Dendritic cell treated with granulocyte-macrophage colony-stimulating factor and Interleukin-4, amounts not matched to agents 40 ng/mL and 50 ng/mL, for 4 days (primary cell): Measurements from ENCODE around the gene NAXE.
"Not testable (repeated sequence)": the region's sequence is repeated elsewhere in the genome, so short reads cannot be mapped to it uniquely, and the experiment has no call there.

ENCODE experiments used
- H3K27ac Mint-ChIP-seq: one replicate; pipeline ENCODE4 v1.8.0; 2022; ENCODE audit warnings: mild to moderate bottlenecking, mixed read lengths
- H3K27me3 Mint-ChIP-seq: one replicate; pipeline ENCODE4 v1.8.0; 2022; ENCODE audit warnings: mild to moderate bottlenecking, mixed read lengths
- H3K36me3 Mint-ChIP-seq: one replicate; pipeline ENCODE4 v1.8.0; 2022; ENCODE audit warnings: low read depth, mixed read lengths
- H3K4me1 Mint-ChIP-seq: one replicate; pipeline ENCODE4 v1.8.0; 2022; ENCODE audit warnings: low read depth, mixed read lengths
- H3K4me3 Mint-ChIP-seq: one replicate; pipeline ENCODE4 v1.8.0; 2022; ENCODE audit warnings: mild to moderate bottlenecking, moderate library complexity, mixed read lengths
- H3K9me3 Mint-ChIP-seq: one replicate; pipeline ENCODE4 v1.8.0; 2022; ENCODE audit warnings: mixed read lengths
- intact Hi-C: fragments of 100-400 bp; cut with micrococcal nuclease; formaldehyde crosslinking; loops from one replicate; pipeline ENCODE4 v1.15.0; 2022

The NAXE gene

DNA sequence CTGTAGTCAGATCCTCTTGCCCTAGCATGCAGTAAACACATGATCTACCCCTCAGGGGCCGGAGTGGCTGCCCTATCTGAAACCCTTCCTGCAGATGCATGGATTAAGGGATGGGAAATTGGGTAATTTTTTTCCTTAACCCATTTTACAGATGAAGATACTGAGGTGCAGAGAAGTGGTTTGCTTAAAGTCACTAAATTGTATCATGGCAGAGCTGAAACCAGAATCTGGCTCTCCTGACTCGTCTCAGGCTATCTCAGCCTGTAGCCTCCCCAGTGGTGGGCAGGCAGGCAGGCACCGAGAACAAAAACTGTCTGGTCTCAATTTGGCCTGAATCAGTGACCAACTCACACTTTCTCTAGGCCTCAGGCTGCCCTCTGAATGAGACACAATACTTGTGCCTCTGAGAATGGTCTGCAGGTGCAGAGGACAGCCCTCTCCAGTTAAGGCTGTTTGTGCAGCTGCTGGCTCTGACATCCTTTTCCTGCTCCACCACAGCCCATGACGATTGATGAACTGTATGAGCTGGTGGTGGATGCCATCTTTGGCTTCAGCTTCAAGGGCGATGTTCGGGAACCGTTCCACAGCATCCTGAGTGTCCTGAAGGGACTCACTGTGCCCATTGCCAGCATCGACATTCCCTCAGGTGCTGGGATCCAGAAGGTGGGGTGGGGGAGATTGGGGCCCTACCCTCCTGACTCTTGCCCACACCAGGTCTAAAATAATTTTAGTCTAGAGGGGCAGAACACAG, 1.5 kb downstream of the NAXE start:
- peaks cover 9% of the 10 kb centered on the region for H3K4me1 Mint-ChIP-seq
- H3K36me3 Mint-ChIP-seq = peaks cover 38% of the 10 kb centered on the region
- H3K27ac Mint-ChIP-seq = no peak overlapping the region
- intact Hi-C loops = no loop called here
- H3K27me3 Mint-ChIP-seq = no peaks in the 10 kb centered on the region
- H3K9me3 Mint-ChIP-seq = no peaks in the 10 kb centered on the region
- peak overlapping the region; percentile 80 for H3K4me3 Mint-ChIP-seq

DNA sequence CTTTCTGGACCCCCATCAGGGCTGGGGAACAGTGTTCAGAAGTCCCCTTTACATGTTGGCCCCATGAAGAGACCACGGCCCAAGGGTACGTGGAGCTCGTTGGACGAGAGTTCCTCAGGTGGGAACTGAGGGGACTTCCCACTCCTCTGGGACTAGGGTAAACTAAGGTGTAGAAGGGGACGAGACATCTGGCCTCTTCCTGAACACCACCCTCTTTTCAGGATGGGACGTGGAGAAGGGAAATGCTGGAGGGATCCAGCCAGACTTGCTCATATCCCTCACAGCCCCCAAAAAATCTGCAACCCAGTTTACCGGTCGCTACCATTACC, 2.0 kb downstream of the NAXE start:
- intact Hi-C loops = no loop called here
- Mint-ChIP-seq H3K9me3 (no peaks in the 10 kb centered on the region), H3K4me3 (no peak overlapping the region), H3K27ac (no peak overlapping the region), H3K27me3 (no peaks in the 10 kb centered on the region), H3K36me3 (peaks cover 44% of the 10 kb centered on the region), H3K4me1 (peaks cover 14% of the 10 kb centered on the region)

DNA sequence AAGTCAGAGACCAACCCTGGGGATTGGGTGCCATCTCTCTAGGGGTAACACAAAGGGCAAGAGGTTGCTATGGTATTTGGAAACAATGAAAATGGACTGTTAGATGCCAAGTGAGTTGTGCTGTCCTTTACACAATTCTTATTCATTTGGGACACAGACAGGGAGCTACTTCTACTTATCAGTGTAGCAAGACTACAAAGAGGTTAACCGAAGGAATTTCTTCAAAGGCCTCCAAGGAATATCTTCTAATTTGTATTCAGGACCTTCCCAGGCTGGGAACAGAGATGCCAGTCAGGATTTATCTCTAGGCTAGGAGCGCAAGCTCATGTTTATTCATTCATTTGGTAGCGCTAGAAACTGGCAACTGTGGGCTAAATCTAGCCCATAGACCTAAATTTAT, 2.6 kb downstream of the NAXE start:
- Mint-ChIP-seq H3K36me3 (peaks cover 47% of the 10 kb centered on the region), H3K27ac (no peak overlapping the region)

DNA sequence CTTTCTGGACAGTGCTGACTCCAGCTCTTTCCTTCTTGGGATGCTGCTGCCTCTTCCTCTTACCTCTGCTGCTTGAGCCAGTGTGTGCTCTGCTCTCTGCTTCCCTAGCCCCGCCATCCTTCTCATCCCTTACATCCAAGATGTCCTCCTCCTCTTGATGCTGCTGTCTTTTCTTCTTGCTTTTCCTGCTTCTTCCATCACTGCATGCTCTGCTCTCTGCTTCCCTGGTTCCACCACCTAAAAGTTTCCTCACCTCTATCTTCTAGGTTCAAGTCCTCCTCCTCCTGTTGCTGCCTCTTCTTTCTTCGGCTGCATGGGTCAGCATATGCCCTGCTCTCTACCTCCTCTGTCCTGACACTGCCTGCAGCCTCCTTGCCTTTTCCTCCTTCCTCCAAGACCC, 3.4 kb downstream of the NAXE start:
- Mint-ChIP-seq H3K27me3 (no peaks in the 10 kb centered on the region), H3K27ac (no peak overlapping the region), H3K36me3 (peaks cover 47% of the 10 kb centered on the region), H3K4me1 (peaks cover 17% of the 10 kb centered on the region), H3K4me3 (no peak overlapping the region), H3K9me3 (no peaks in the 10 kb centered on the region)
- intact Hi-C loops = no loop called here

More for the DNA sequence above, 2.6 kb downstream of the NAXE start:
- Mint-ChIP-seq H3K27me3 (no peaks in the 10 kb centered on the region), H3K9me3 (no peaks in the 10 kb centered on the region), H3K4me3 (no peak overlapping the region), H3K4me1 (peaks cover 17% of the 10 kb centered on the region)
- intact Hi-C loops = no loop called here

DNA sequence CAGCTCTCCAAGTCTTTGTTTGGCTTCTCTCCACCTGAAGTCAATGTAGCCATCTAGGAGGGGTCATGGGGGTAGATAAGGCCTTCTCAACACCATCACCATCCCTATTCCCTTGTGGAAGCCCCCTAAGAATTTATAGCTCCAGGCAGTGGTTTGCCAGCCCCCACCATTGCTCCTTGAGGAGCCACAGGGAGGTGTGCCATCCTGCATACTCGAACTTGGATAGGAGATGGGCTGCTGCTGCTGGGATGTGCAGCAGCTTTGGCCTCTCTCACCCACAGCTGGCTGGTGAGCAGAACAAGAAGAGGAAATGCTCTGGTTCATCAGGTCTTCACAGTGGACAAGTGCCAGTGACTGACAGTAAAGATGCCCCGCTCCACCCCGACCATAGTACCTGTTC, 4.8 kb downstream of the NAXE start:
- Mint-ChIP-seq H3K27me3 (no peaks in the 10 kb centered on the region), H3K4me1 (peaks cover 23% of the 10 kb centered on the region), H3K27ac (no peak overlapping the region), H3K36me3 (peaks cover 53% of the 10 kb centered on the region), H3K9me3 (no peaks in the 10 kb centered on the region), H3K4me3 (no peak overlapping the region)
- intact Hi-C loops = no loop called here

DNA sequence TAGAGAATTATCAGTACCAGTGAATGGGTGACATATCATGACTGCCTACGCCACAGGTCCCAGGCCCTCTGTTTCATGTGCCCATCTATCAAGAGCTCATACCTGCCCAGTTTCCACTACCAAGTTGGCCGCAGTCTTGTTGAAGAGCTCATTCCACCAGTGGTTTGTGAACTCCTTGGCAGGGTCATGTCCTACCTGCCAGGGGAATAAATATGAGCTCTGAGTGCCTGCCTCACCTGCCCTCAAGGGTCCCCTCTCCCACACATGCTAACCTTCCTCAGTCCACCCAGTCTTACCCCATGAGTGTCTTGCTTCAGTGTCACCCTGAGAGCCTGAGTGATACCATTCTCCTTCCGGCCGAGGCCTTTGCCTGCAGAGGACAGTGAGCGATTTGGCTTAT, 6.5 kb downstream of the NAXE start:
- H3K27me3 Mint-ChIP-seq = no peaks in the 10 kb centered on the region
- H3K9me3 Mint-ChIP-seq = no peaks in the 10 kb centered on the region
- H3K36me3 Mint-ChIP-seq = peaks cover 54% of the 10 kb centered on the region
- H3K27ac Mint-ChIP-seq = no peak overlapping the region
- H3K4me3 Mint-ChIP-seq = no peak overlapping the region
- peaks cover 23% of the 10 kb centered on the region for H3K4me1 Mint-ChIP-seq
- intact Hi-C loops = no loop called here

DNA sequence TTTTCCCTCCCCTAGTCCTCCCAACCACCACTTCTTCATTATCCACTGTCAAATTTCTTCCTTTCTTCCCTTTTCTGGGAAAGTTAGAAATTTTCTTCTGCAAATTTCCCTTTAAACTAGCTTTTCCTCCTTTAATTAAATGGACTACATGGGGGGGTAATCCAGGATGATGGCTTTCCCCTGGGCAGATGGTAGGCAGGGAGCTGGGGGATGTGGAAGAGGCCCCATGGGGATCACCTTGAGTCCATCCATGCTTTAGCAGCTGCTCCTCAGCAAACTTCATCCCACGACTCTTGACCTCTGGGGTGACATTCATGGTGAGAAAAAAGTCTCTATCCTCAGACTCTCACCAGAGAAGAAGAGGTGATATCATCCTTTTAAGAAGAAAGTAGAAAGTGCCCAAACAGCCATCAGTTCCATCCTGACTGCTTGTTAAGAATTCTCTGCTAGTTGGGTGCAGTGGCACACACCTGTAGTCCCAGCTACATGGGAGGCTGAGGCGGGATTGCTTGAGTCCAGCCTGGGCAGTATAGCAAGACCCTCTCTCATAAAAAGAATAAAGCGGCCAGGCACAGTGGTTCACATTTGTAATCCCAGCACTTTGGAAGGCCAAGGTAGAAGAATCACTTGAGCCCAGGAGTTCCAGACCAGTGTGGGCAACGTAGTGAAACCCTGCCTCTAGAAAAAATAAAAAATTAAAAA, 7.3 kb downstream of the NAXE start:
- Mint-ChIP-seq H3K27ac (no peak overlapping the region), H3K4me3 (no peak overlapping the region), H3K4me1 (peaks cover 23% of the 10 kb centered on the region), H3K27me3 (no peaks in the 10 kb centered on the region), H3K36me3 (peaks cover 54% of the 10 kb centered on the region), H3K9me3 (no peaks in the 10 kb centered on the region)
- intact Hi-C loops = no loop called here

DNA sequence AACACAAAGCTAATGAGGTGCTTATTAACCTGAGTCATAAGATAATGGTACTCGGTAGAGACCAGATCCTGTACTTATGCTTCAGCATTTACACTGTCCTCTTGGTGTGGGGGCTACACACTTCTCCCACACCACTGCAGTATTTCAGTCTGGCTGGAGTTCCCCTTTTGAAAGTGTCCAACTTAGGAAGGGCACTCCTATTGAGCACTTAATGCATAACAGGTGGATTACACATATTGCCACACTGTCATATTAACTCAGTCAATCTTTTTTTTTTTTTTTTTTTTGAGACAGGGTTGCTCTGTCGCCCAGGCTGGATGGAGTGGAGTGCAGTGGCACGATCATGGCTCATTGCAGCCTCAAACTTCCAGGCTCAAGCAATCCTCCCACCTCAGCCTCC, 8.2 kb downstream of the NAXE start:
- H3K4me3 Mint-ChIP-seq = no peak overlapping the region
- peaks cover 49% of the 10 kb centered on the region for H3K36me3 Mint-ChIP-seq
- H3K27me3 Mint-ChIP-seq = no peaks in the 10 kb centered on the region
- no peaks in the 10 kb centered on the region for H3K9me3 Mint-ChIP-seq
- no peak overlapping the region for H3K27ac Mint-ChIP-seq
- intact Hi-C loops = loop anchor here (2.0 kb wide), 1 partner anchor 143 kb away; no protein-coding TSS in a partner anchor
- peaks cover 23% of the 10 kb centered on the region for H3K4me1 Mint-ChIP-seq

DNA sequence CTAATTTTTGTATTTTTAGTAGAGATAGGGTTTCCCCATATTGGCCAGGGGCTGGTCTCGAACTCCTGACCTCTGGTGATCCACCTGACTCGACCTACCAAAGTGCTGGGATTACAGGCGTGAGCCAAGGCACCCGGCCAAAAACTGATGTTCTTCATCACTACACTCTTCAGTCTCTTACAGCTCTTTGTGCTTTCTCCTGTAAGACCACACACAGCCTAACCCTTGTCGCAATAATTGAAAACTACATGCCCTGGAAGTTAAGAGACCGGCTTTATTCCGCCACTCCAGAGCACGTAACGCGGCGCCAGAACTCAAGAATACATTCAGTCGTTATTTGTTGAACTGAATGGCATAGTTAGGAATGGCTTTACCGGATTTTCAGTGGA, 9.2 kb downstream of the NAXE start:
- Mint-ChIP-seq H3K27ac (peak overlapping the region; percentile 87), H3K4me3 (peak overlapping the region; percentile 98), H3K36me3 (peaks cover 40% of the 10 kb centered on the region), H3K4me1 (peaks cover 28% of the 10 kb centered on the region), H3K27me3 (no peaks in the 10 kb centered on the region), H3K9me3 (no peaks in the 10 kb centered on the region)
- intact Hi-C loops = loop anchor here (2.0 kb wide), 1 partner anchor 144 kb away; no protein-coding TSS in a partner anchor

DNA sequence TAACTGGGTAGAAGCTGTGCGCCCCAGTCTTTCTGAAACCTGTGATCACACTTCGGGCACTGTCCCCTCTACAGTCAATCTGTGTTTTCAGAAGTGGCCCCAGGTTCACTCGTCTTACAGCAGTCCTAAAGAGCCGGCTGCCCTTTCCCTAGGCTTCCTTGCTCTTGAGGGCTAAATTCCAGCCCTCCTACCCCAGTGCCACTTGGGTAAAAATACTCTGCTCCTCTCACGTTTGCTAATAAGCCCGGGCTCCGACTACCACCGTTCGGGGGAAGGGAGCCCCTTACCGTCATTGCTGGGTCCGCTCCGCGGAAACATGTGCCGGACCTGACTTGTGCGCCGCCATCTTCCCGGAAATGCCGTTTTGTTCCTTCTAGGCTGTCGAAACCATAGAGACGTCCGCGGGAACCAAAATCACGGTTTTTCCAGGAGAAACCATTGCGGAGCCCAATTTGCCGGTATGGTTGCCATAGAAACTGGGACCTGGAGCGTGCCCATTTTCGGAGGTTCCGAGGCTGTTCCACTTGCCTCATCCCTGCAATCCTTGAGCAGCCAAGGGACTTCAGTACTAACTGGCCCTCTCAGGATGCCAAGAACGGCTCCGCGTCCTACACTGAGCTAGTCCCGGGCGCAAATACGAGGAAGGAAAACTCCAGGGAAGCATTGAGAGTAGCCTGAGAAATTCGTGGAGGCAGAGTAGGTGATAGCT, 9.7 kb downstream of the NAXE start, which contains the start of gene GPATCH4:
TSS of gene GPATCH4 (minus strand) at position 358 of the 709 bp plus-strand sequence.
- Mint-ChIP-seq H3K4me1 (peaks cover 28% of the 10 kb centered on the region), H3K36me3 (peaks cover 34% of the 10 kb centered on the region), H3K27ac (peak within 1 kb of the TSS; percentile 87), H3K4me3 (peak within 1 kb of the TSS; percentile 98), H3K27me3 (no peaks in the 10 kb centered on the region), H3K9me3 (no peaks in the 10 kb centered on the region)
- intact Hi-C loops = loop anchor here (2.0 kb wide), 1 partner anchor 144 kb away; no protein-coding TSS in a partner anchor

DNA sequence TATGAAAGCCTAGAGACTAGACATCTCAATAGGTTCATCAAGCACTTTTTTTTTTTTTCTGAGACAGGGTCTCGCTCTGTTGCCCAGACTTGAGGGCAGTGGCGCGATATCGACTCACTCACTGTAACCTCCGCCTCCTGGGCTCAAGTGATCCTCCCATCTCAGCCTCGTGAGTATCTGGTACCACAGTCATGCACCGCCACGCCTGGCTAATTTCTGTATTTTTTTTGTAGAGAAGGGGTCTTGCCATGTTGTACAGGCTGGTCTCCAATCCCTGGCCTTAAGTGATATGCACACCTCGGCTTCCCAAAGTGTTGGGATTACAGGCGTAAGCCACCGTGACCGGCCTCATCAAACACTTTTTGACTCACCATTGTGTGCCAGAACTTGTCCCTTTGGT, 10.3 kb downstream of the NAXE start:
- Mint-ChIP-seq H3K27ac (peak overlapping the region; percentile 87), H3K36me3 (peaks cover 28% of the 10 kb centered on the region), H3K27me3 (no peaks in the 10 kb centered on the region), H3K9me3 (no peaks in the 10 kb centered on the region), H3K4me3 (peak overlapping the region; percentile 98), H3K4me1 (peaks cover 28% of the 10 kb centered on the region)
- intact Hi-C loops = loop anchor here (2.0 kb wide), 1 partner anchor 145 kb away; no protein-coding TSS in a partner anchor

DNA sequence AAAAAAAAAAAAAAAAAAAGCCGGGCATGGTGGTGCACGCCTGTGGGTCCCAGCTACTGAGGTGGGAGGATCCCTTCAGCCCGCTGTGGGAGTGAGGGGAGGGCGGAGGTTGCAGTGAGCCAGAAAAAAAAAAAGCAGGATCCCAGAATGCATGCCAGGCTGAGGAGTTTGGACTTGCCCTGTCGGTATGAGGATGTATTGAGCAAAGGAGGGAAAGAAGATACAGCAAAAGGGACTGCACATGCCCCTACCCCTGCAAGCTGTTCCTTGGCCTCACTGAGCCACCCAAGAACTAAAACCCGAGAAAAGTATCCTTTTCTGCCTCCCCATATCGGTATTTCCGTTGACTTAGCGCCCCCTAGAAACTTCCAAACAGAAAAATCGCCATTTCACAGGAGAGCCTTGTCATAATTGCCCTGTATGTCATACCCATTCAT, 11.0 kb downstream of the NAXE start:
- Mint-ChIP-seq H3K27ac (no peak overlapping the region), H3K27me3 (peaks cover 1% of the 10 kb centered on the region)
- intact Hi-C loops = no loop called here

DNA sequence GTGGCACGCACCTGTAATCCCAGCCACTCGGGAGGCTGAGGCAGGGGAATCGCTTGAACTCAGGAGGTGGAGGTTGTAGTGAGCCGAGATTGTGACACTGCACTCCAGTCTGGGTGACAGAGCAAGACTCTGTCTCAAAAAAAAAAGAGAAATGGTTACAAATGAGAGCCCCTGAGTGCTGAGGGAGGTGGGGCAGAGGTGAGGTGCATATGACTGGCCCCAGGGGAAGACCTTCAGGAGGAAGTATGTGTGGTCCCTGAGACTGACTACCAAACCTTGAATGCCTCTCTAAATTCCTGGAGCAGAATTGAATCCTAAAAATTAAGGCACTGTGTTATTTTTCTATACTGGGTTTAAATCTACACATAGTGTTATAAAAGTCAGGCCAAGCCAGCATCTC, 15.8 kb downstream of the NAXE start:
- Mint-ChIP-seq H3K4me1 (peaks cover 16% of the 10 kb centered on the region), H3K27me3 (peaks cover 24% of the 10 kb centered on the region)
- not testable (repeated sequence) for H3K4me3 Mint-ChIP-seq, H3K36me3 Mint-ChIP-seq, H3K9me3 Mint-ChIP-seq, H3K27ac Mint-ChIP-seq
- intact Hi-C loops = loop anchor here (5.0 kb wide), 1 partner anchor 220 kb away; no protein-coding TSS in a partner anchor

More for the DNA sequence above, 11.0 kb downstream of the NAXE start:
- Mint-ChIP-seq H3K36me3 (peaks cover 21% of the 10 kb centered on the region), H3K4me3 (peak overlapping the region; percentile 10), H3K9me3 (no peaks in the 10 kb centered on the region), H3K4me1 (peaks cover 28% of the 10 kb centered on the region)
